ENCODE data around the gene NUDT9.

GRCh38 chr4:87410157-87410556 is 12.2 kb upstream of the NUDT9 start:
- TF ChIP-seq POLR2A (IDR thresholded peaks at IDR 0.05), result no peak
- no peak for TF ChIP-seq CTCF (IDR thresholded peaks at IDR 0.05)

Measured in esophagus squamous epithelium (tissue), 4 donors.